H1 (cell line): ENCODE measurements around the gene OR4K13. TPM values are rescaled to one million over a fixed set of nuclear protein-coding genes. Genes with fewer than 3 reads are reported as not detected.

Experiments used
- CTCF ChIA-PET: fragments of 300-600 bp; sonication (Branson Sonifier 250); formaldehyde crosslinking; loops from one replicate; lab custom pipeline; 2021; ENCODE audit not compliant: partially characterized antibody; lab: Charles Lee
- POLR2A ChIA-PET: fragments of 300-600 bp; sonication (Branson Sonifier 250); formaldehyde crosslinking; loops from one replicate; lab custom pipeline; 2021; ENCODE audit warnings: inconsistent platforms; ENCODE audit not compliant: partially characterized antibody; lab: Charles Lee
- DNase-seq, 2 experiments: peaks; one replicate each; pipeline versions ENCODE4 v3.0.0 to v3.0.0-alpha.2; 2010 to 2022; ENCODE audit warnings: low spot score in 2 of 2, low read depth in 1 of 2, mixed read lengths in 1 of 2
- FAIRE-seq: peaks from 2 replicates; lab custom pipeline; 2011; peaks lifted over from hg19 to GRCh38; lab: Jason Lieb, UNC
- H2AFZ ChIP-seq: 2 replicates; pipeline ENCODE4 v1.8.1; 2012; ENCODE audit warnings: low read length, inconsistent platforms
- H2AK5ac ChIP-seq: 2 replicates; pipeline ENCODE4 v1.6.1; 2013; ENCODE audit warnings: low read depth, low read length
- H2BK120ac ChIP-seq: replicated peaks from 2 replicates; pipeline ENCODE3; 2013; ENCODE audit warnings: low read depth, low read length, inconsistent platforms
- H2BK12ac ChIP-seq: 2 replicates; pipeline ENCODE4 v1.6.1; 2013; ENCODE audit warnings: low read depth, low read length
- H2BK15ac ChIP-seq: 2 replicates; pipeline ENCODE4 v1.6.1; 2013; ENCODE audit warnings: low read length
- H2BK20ac ChIP-seq: 2 replicates; pipeline ENCODE4 v1.6.1; 2013; ENCODE audit warnings: low read length
- H2BK5ac ChIP-seq: 2 replicates; pipeline ENCODE4 v1.6.1; 2013; ENCODE audit warnings: low read depth, low read length
- H3K14ac ChIP-seq: 2 replicates; pipeline ENCODE4 v1.6.1; 2013; ENCODE audit warnings: inconsistent platforms; ENCODE audit not compliant: insufficient read length
- H3K18ac ChIP-seq: 2 replicates; pipeline ENCODE4 v1.6.1; 2013; ENCODE audit warnings: low read length; ENCODE audit errors: extremely low read depth
- H3K23ac ChIP-seq: 2 replicates; pipeline ENCODE4 v1.6.1; 2013; ENCODE audit warnings: inconsistent platforms; ENCODE audit not compliant: insufficient read length
- H3K23me2 ChIP-seq: 2 replicates; pipeline ENCODE4 v1.6.1; 2013; ENCODE audit warnings: low read depth, low read length
- H3K27ac ChIP-seq: 2 replicates; pipeline ENCODE4 v1.6.1; 2011; ENCODE audit warnings: low read depth, low read length, inconsistent platforms
- H3K27me3 ChIP-seq, 4 experiments: replicated peaks in 1 of 4; 1 replicate in 1 of 4; 2 replicates in 3 of 4; pipeline versions ENCODE4 v1.6.1 to v1.8.1; 2011 to 2013; ENCODE audit warnings: low read length in 3 of 4, mild to moderate bottlenecking in 3 of 4, inconsistent platforms in 2 of 4, mixed read lengths in 2 of 4, moderate library complexity in 1 of 4; ENCODE audit not compliant: control insufficient read depth in 3 of 4, insufficient read depth in 3 of 4; ENCODE audit errors: extremely low read depth in 1 of 4
- H3K36me3 ChIP-seq, 4 experiments: 2 replicates each; pipeline versions ENCODE4 v1.6.1 to v1.8.1; 2011 to 2013; ENCODE audit warnings: mild to moderate bottlenecking in 4 of 4, low read length in 3 of 4, moderate library complexity in 2 of 4, control low read depth in 1 of 4, inconsistent platforms in 1 of 4; ENCODE audit not compliant: insufficient read depth in 4 of 4, control insufficient read depth in 2 of 4
- H3K4ac ChIP-seq: replicated peaks from 2 replicates; pipeline ENCODE3; 2013; ENCODE audit warnings: low read length, low read depth, mixed read lengths, inconsistent platforms; ENCODE audit not compliant: insufficient read length
- H3K4me1 ChIP-seq, 4 experiments: replicated peaks in 1 of 4; 1 replicate in 1 of 4; 2 replicates in 3 of 4; pipeline versions ENCODE4 v1.6.1 to v1.8.1; 2011 to 2013; ENCODE audit warnings: low read length in 3 of 4, inconsistent platforms in 2 of 4, mixed read lengths in 1 of 4; ENCODE audit not compliant: insufficient read depth in 4 of 4, control insufficient read depth in 3 of 4
- H3K4me2 ChIP-seq, 2 experiments: 2 replicates each; pipeline versions ENCODE4 v1.6.1 to v1.8.1; 2011 to 2013; ENCODE audit warnings: low read depth in 2 of 2, low read length in 2 of 2, control low read depth in 1 of 2, inconsistent platforms in 1 of 2, mild to moderate bottlenecking in 1 of 2; ENCODE audit not compliant: insufficient read depth in 1 of 2
- H3K4me3 ChIP-seq, 4 experiments: fragments of 200-600, 300-600 bp in 1 of 4; sonication (generic), shearing (Covaris generic), sonication (Bioruptor Twin) in 1 of 4; 2 replicates each; pipeline versions ENCODE4 v1.5.1 to v1.8.1; 2011 to 2016; ENCODE audit warnings: low read length in 4 of 4, low read depth in 3 of 4, control low read depth in 2 of 4, inconsistent platforms in 2 of 4, mild to moderate bottlenecking in 2 of 4, mixed read lengths in 1 of 4, moderate library complexity in 1 of 4; ENCODE audit not compliant: insufficient read depth in 2 of 4; ENCODE audit errors: extremely low read depth in 1 of 4
- H3K56ac ChIP-seq: replicated peaks from 2 replicates; pipeline ENCODE3; 2013; ENCODE audit warnings: low read depth, mild to moderate bottlenecking, mixed read lengths, low read length, inconsistent platforms; ENCODE audit not compliant: insufficient read length
- H3K79me1 ChIP-seq: 2 replicates; pipeline ENCODE4 v1.6.1; 2013; ENCODE audit warnings: low read depth, low read length, control low read depth
- H3K79me2 ChIP-seq, 2 experiments: 2 replicates each; pipeline versions ENCODE4 v1.6.1 to v1.8.1; 2012 to 2013; ENCODE audit warnings: low read length in 2 of 2, mild to moderate bottlenecking in 2 of 2, inconsistent platforms in 1 of 2; ENCODE audit not compliant: insufficient read depth in 2 of 2, control insufficient read depth in 1 of 2
- H3K9ac ChIP-seq, 4 experiments: replicated peaks in 1 of 4; 1 replicate in 1 of 4; 2 replicates in 3 of 4; pipeline versions ENCODE4 v1.6.1 to v1.8.1; 2011 to 2013; ENCODE audit warnings: low read depth in 3 of 4, low read length in 3 of 4, control low read depth in 2 of 4, mild to moderate bottlenecking in 2 of 4, moderate library complexity in 2 of 4, inconsistent platforms in 1 of 4; ENCODE audit errors: extremely low read depth in 1 of 4
- H3K9me3 ChIP-seq, 2 experiments: 2 replicates each; pipeline versions ENCODE4 v1.6.1 to v1.8.1; 2012 to 2013; ENCODE audit warnings: mild to moderate bottlenecking in 2 of 2, moderate library complexity in 2 of 2, control low read depth in 1 of 2, inconsistent platforms in 1 of 2, low read depth in 1 of 2, low read length in 1 of 2, mixed read lengths in 1 of 2; ENCODE audit not compliant: insufficient read depth in 2 of 2
- H4K20me1 ChIP-seq, 2 experiments: replicated peaks in 1 of 2; 2 replicates each; pipeline versions ENCODE3 to v1.8.1; 2011 to 2013; ENCODE audit warnings: inconsistent platforms in 2 of 2, low read length in 2 of 2, mild to moderate bottlenecking in 1 of 2; ENCODE audit not compliant: insufficient read depth in 2 of 2, control insufficient read depth in 1 of 2
- H4K5ac ChIP-seq: 2 replicates; pipeline ENCODE4 v1.6.1; 2013; ENCODE audit warnings: low read length, low read depth, mixed read lengths, inconsistent platforms; ENCODE audit not compliant: insufficient read length
- H4K8ac ChIP-seq: 2 replicates; pipeline ENCODE4 v1.8.0; 2013; ENCODE audit warnings: mild to moderate bottlenecking, moderate library complexity, low read length, inconsistent platforms; ENCODE audit not compliant: insufficient read depth; ENCODE audit errors: extremely low read depth
- H4K91ac ChIP-seq: replicated peaks from 2 replicates; pipeline ENCODE3; 2013; ENCODE audit warnings: low read length, mixed read lengths, inconsistent platforms; ENCODE audit not compliant: insufficient read length
- ATF2 ChIP-seq: IDR thresholded peaks from 2 replicates; pipeline ENCODE4 v1.6.1; 2012; ENCODE audit warnings: low read length, inconsistent platforms
- CEBPB ChIP-seq: IDR thresholded peaks from 2 replicates; pipeline ENCODE4 v1.6.1; 2012; ENCODE audit warnings: low read depth, low read length
- CHD1 ChIP-seq: IDR thresholded peaks from 2 replicates; pipeline ENCODE4 v1.6.1; 2012; ENCODE audit warnings: low read depth, low read length, improper control_type of control experiment
- CHD2 ChIP-seq: IDR thresholded peaks from 2 replicates; pipeline ENCODE4 v1.6.1; 2012; ENCODE audit warnings: low read length, improper control_type of control experiment
- CREB1 ChIP-seq: IDR thresholded peaks from 2 replicates; pipeline ENCODE4 v1.6.1; 2012; ENCODE audit warnings: inconsistent platforms
- E2F6 ChIP-seq: IDR thresholded peaks from 2 replicates; pipeline ENCODE4 v1.6.1; 2012; ENCODE audit warnings: inconsistent platforms
- EGR1 ChIP-seq: IDR thresholded peaks from 2 replicates; pipeline ENCODE4 v1.6.1; 2011; ENCODE audit warnings: low read depth, low read length, borderline replicate concordance
- FOSL1 ChIP-seq: IDR thresholded peaks from 2 replicates; pipeline ENCODE4 v1.6.1; 2011; ENCODE audit warnings: mild to moderate bottlenecking, low read depth, low read length, moderate library complexity; ENCODE audit not compliant: insufficient read depth
- MAFK ChIP-seq: IDR thresholded peaks from 2 replicates; pipeline ENCODE4 v1.6.1; 2012; ENCODE audit warnings: low read depth, mild to moderate bottlenecking, improper control_type of control experiment, low read length
- PHF8 ChIP-seq: fragments of 200-600 bp; sonication (generic); conservative IDR thresholded peaks from 2 replicates; pipeline ENCODE4 v1.7.1; 2012; ENCODE audit warnings: low read depth, mild to moderate bottlenecking, inconsistent platforms, low read length, moderate library complexity
- POLR2AphosphoS5 ChIP-seq: IDR thresholded peaks from 2 replicates; pipeline ENCODE4 v1.6.1; 2011; ENCODE audit warnings: low read depth, low read length
- TAF1 ChIP-seq: IDR thresholded peaks from 2 replicates; pipeline ENCODE4 v1.6.1; 2011; ENCODE audit warnings: mild to moderate bottlenecking, low read depth, low read length
- TBP ChIP-seq: IDR thresholded peaks from 2 replicates; pipeline ENCODE4 v1.6.1; 2011; ENCODE audit warnings: low read depth, low read length, improper control_type of control experiment
- TCF12 ChIP-seq: IDR thresholded peaks from 2 replicates; pipeline ENCODE4 v1.6.1; 2011; ENCODE audit warnings: low read depth, mild to moderate bottlenecking, low read length
- WGBS, 2 experiments: shearing (Covaris generic) in 1 of 2; methylation state at CpG; one replicate each; pipeline versions ENCODE4 v1.1.6 to v1.1.7; 2013 to 2015; ENCODE audit warnings: low lambda C conversion rate in 2 of 2, mixed read lengths in 2 of 2, inconsistent platforms in 1 of 2, low coverage in 1 of 2, missing lambda C conversion rate in 1 of 2; ENCODE audit not compliant: insufficient replicate concordance in 2 of 2, insufficient coverage in 1 of 2, insufficient read length in 1 of 2; ENCODE audit errors: extremely low coverage in 1 of 2, missing lambda C conversion rate in 1 of 2; 5-methylcytosine and 5-hydroxymethylcytosine counted together
- polyA plus RNA-seq, 7 experiments: library from polyadenylated mRNA; depleted of rRNA in 3 of 7; stranded (reverse) in 5 of 7; unstranded in 2 of 7; fragments of >200 nt in 5 of 7; fragments of 200-250 nt in 2 of 7; gene quantifications; 1 replicate in 5 of 7; 2 replicates in 1 of 7; 4 replicates in 1 of 7; pipeline versions ENCODE4 v1.2.1 to v1.2.3, GENCODE V29; 2011 to 2013; ENCODE audit warnings: missing spikeins in 2 of 7, mixed read lengths in 2 of 7
- total RNA-seq: library from RNA; stranded (reverse); fragmentation: NEBNext Ultra II Directional; extraction: Animal tissue kit (Norgen Biotek cat#: 25700); gene quantifications from 2 replicates; pipeline ENCODE4 v1.2.1, GENCODE V29; 2021

Gene OR4K13
- total and polyA plus RNA-seq, 2 of the 8 experiments (the other 6 are each of a cell fraction or from before 2014, with no cell fraction given), result not detected

- no peak within 1 kb of the TSS for H3K23ac ChIP-seq
- no peak within 1 kb of the TSS for H2BK120ac ChIP-seq
- no peaks in the 10 kb centered on the region for H4K20me1 ChIP-seq
- H2AFZ ChIP-seq, result no peak within 1 kb of the TSS
- no peak within 1 kb of the TSS for H3K9ac ChIP-seq
- DNase-seq, result no peak
- no peaks in the 10 kb centered on the region for H3K79me1 ChIP-seq
- no peaks in the 10 kb centered on the region for H3K4me1 ChIP-seq
- H3K4me2 ChIP-seq, result no peak within 1 kb of the TSS
- H3K4ac ChIP-seq, result no peak within 1 kb of the TSS
- H2BK20ac ChIP-seq, result no peak within 1 kb of the TSS
- WGBS, 2 experiments, result 78% methylated on average over 2 of the region's 2 CpGs; no CpG with 5 or more reads in 1 of the 2 experiments
- H2BK12ac ChIP-seq, result no peak within 1 kb of the TSS
- no peak within 1 kb of the TSS for H2AK5ac ChIP-seq
- no peak within 1 kb of the TSS for H4K91ac ChIP-seq
- no peak within 1 kb of the TSS for H2BK5ac ChIP-seq
- no peak within 1 kb of the TSS for H2BK15ac ChIP-seq
- ChIA-PET POLR2A (no interaction called here), CTCF (no interaction called here)
- H3K36me3 ChIP-seq, result no peaks in the 10 kb centered on the region
- H3K9me3 ChIP-seq, result peaks cover 60 to 63% of the 10 kb centered on the region in 2 experiments
- H3K56ac ChIP-seq, result no peak within 1 kb of the TSS
- no peak within 1 kb of the TSS for H3K14ac ChIP-seq
- no peak within 1 kb of the TSS for H4K5ac ChIP-seq
- no peak within 1 kb of the TSS for H3K27ac ChIP-seq
- H3K23me2 ChIP-seq, result no peaks in the 10 kb centered on the region
- H3K27me3 ChIP-seq, result no peaks in the 10 kb centered on the region
- FAIRE-seq, result no peak
- H3K18ac ChIP-seq, result no peak within 1 kb of the TSS
- H3K79me2 ChIP-seq, result no peaks in the 10 kb centered on the region
- no peak within 1 kb of the TSS for H4K8ac ChIP-seq
- H3K4me3 ChIP-seq, result no peak within 1 kb of the TSS
- TF ChIP-seq MAFK, result no peak
- TF ChIP-seq E2F6, result no peak
- TF ChIP-seq TAF1, result no peak
- TF ChIP-seq CHD2, result no peak
- TF ChIP-seq POLR2AphosphoS5, result no peak
- TF ChIP-seq TCF12, result no peak
- no peak for TF ChIP-seq TBP
- TF ChIP-seq CREB1, result no peak
- TF ChIP-seq EGR1, result no peak
- no peak for TF ChIP-seq PHF8
- TF ChIP-seq CHD1, result no peak
- TF ChIP-seq CEBPB, result no peak
- no peak for TF ChIP-seq FOSL1
- no peak for TF ChIP-seq ATF2
Measured at GRCh38 chr14:20059745-20060144, 23.9 kb upstream of the OR4K13 start, which contains the start of gene OR4L1. OR4L1 (plus strand) TSS chr14:20060045; CDS start chr14:20060045, 0 bp downstream.
